Activated CD8-positive, alpha-beta memory T cell treated with anti-CD3 and anti-CD28 coated beads, Interleukin-2, amount 50 U/mL, for 1 hour (primary cell): ENCODE results near the gene DHRS1.

Experiments used
- DNase-seq: peaks from one replicate; pipeline ENCODE4 v3.0.0-alpha.2; 2020; ENCODE audit errors: extremely low read depth

Gene DHRS1

GRCh38 chr14:24309538-24310264 is 10.1 kb upstream of the DHRS1 start, which contains the start of gene LTB4R2:
Gene LTB4R2 (plus strand): TSS chr14:24310140. CDS start chr14:24310665, 525 bp downstream.
- DNase-seq = no peak

- DNase-seq = no peak
Measured at GRCh38 chr14:24308342-24309124, 9.0 kb upstream of the DHRS1 start.

GRCh38 chr14:24307575-24308341 is 8.2 kb upstream of the DHRS1 start, which contains the start of gene CIDEB:
Gene CIDEB (minus strand): TSS chr14:24307977. CDS start chr14:24307858, 119 bp downstream.
- DNase-seq = no peak

GRCh38 chr14:24307156-24307574 is 7.6 kb upstream of the DHRS1 start:
- DNase-seq = no peak

GRCh38 chr14:24304019-24304387 is 4.4 kb upstream of the DHRS1 start:
- DNase-seq = no peak

DNA sequence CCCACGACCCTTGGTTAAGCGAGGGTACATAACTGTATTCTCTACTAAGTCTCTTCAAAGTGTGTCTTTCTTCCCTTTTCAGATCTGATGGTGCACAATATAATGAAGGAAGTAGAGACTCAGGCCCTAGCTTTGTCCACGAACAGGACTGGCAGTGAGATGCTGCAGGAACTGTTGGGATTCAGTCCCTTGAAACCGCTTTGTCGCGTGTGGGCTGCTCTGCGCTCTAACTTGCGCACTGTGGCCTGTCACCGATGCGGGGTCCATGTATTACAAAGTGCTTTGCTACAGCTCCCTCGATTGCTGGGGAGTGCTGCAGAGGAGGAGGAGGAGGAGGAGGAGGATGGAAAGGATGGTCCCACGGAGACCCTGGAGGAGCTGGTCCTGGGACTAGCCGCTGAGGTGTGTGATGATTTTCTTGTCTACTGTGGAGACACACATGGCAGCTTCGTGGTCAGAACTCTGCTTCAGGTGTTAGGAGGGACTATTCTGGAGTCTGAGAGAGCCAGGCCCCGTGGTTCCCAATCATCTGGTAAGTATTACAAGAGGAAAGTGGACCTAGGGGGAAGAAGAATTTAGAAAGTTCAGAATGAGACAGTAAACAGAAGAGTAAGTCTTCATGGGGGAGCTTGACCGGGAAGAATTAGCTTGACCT is 873 bp upstream of the DHRS1 start:
- no peak for DNase-seq

GRCh38 chr14:24298892-24299254 is 707 bp downstream of the DHRS1 start:
- DNase-seq = no peak

DNA sequence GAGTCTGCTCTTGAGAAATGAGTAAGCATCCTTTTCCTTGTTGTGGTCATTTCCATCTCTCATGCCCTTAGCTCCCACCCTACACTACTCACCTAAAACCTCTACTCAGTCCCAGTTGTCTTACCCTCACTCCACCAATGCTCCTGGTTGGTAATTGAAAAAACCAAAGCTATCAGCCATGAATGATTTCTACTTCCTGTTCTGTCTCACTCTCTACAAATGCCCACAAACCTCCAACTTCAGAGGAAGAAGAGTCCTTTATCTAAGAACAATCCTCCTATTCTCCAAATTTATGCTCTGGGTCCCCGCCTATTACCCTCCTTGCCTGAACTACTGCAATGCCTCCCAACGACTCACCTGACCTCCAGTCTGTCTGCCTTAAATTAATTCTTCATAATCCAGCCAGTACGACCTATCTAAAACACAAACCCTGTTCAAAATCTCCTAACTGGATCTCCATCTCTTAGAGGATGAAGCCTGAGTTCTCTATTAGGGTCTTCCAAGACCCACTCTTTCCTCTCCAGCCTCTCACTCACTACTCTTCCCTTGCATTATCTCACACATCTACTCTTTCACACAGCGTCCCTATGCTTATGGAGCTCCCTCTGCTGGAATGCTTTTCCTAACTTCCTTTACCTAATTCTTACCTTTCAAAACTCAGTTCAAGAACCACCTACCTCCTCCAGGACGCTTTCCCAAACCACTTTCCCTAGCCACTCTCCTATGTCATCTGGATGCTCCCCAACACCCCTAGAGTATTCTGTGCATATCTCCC is 2.2 kb downstream of the DHRS1 start:
- no peak for DNase-seq

DNA sequence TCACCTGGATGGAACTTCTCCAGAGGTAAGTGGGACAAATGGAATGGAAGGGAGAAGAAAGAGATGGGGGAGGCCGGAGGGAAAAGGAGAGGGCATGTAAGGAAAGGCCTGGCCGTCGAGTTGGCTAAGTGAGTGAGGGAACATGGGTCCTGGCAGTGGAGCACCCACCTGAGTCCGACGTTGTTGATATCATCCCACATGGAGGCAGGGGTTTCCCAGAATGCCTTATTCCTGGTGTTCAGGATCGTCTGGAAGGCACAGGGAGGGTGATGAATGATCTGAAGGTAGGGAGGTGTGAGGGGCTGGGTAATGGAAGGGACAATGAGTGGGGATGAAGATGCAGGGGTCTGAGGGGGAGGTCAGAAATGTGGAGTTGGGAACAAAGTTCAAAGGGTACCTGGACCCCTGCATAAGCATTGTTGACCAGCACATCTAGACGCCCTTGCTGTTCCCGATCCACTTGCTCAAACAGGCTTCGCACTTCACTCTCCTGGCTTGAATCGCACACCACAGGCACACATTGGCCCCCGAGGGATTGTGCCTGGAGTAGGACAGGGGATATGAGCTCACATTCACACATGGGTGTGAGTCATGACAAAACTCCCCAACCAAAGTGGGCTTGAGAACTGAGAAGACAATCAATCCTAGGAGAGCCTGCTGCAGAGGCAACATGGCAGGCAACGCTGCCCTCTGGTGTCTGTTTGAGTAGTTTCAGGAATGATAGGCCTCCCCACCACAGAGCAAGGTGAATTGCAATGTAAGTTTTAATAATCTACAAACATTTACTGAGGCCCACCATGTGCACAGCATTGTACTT is 3.0 kb downstream of the DHRS1 start:
- DNase-seq = no peak

DNA sequence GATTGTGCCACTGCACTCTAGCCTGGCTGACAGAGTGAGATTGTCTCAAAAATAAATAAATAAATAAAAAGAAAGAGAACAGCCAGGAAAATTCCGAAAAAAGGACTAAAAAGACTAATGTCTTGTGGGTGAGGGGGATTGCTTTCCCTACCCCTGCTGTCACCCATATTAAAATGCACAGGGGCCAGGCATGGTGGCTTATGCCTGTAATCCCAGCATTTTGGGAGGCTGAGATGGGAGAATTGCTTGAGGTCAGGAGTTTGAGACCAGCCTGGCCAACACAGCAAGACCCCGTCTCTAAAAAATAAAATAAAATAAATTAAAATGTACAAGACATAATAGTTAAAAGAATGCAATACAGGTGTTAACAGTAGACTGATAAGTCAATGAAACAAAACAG is 6.1 kb downstream of the DHRS1 start:
- no peak for DNase-seq

DNA sequence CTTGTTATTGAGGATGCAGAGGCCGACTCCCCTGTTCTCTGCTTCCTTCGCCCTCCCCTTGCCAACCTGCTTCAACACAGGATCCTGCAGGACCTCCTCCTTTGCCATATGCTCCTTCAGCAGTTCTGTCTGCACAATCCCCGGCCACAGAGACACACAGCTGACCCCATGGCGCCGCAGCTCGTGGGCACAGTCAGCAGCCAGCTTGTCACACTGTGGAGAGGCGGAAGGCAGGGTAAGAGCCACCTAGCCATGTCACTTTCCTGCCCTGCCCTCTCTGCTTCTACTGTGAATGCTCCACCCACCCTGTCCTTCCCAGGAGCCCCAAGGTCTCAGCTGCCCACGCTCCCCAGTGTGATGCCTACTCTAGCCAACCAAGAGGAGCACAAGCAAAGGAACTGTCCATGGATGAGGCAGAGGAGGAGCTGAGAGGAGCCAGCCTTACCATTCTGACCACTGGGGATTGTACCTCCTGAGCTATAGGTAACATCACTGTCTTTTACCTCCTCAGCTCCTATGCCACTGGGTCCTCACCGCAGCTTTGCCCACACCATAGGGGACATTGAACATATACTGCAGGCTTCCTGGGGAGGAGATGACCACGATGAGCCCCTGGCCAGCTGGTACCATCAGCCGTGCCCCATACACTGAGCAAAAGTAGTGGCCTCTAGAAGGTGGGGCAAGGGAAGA is 7.3 kb downstream of the DHRS1 start:
- DNase-seq = no peak

DNA sequence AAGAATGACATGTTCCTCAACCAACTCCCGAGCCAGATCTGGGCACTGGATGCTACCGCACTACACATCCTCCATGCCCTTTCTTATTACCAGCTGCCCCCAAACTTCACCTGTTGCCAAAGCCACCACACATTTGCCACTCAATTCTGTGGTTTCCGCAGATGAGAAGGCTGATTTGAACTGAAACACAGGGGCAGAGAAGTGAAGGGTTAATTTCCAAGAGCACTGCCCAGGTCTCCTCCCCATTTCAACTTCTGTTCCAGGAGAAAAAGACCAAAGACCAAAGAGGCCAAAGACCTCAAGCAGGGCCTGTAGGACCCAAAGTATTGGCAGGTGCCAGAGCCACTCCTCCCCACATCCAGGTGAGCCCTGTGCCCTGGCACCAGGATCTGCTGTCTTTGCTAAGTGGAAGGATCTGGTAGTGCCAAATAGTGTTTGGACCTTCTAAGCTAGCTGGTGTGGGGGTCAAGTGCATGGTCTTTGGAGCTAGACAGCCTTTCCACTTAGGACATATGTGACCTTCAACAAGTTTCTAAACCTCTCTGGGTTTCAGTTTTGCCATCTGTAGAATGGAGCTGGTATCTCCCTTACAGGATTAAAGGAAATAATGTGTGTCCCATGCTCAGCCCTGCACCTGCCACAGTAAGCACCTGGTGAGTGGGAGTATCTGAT is 8.0 kb downstream of the DHRS1 start:
- no peak for DNase-seq

GRCh38 chr14:24290746-24291145 is 8.8 kb downstream of the DHRS1 start:
- no peak for DNase-seq

GRCh38 chr14:24289649-24290280 is 9.8 kb downstream of the DHRS1 start:
- DNase-seq = no peak

DNA sequence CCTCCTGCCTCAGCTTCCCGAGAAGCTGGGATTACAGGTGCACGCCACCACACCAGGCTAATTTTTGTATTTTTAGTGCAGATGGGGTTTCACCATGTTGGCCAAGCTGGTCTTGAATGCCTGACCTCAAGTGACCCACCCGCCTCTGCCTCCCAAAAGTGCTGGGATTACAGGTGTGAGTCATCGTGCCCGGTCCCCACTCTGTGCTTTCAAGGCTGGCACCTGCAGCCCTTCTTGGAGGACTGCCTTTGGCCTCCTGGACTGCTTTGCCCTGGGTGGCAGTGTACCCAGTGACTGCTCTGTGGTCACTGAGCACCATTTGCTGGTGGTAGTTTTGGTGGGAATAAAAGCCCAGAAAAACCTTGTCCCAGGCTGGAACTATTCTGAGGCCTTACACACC is 12.6 kb downstream of the DHRS1 start:
- no peak for DNase-seq

DNA sequence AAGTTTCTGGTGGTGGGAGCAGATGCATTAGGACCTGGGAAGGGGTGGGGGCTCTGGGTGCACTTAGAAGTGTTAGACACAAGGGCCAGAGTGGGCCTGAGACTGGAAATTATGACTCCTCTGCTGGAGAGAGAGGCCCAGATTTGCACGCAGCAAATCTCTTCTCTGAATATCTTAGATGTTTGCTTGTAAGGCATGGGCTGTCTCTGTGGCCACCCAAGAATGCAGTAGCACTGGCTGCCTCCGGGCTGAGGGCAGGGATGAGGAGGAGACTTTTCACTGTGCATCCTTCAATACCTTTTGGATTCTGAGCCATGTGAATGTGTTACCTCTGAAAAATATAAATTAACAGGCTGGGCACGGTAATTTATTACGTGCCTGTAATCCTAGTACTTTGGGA is 14.2 kb downstream of the DHRS1 start:
- no peak for DNase-seq

GRCh38 chr14:24284501-24285035 is 15.0 kb downstream of the DHRS1 start:
- DNase-seq = no peak

GRCh38 chr14:24283796-24284460 is 15.7 kb downstream of the DHRS1 start:
- no peak for DNase-seq
